ENCODE results near the gene LGI4.

GRCh38 chr19:35156673-35157014 lies 21.8 kb upstream of the LGI4 start:
- TF ChIP-seq, protein P1, sequence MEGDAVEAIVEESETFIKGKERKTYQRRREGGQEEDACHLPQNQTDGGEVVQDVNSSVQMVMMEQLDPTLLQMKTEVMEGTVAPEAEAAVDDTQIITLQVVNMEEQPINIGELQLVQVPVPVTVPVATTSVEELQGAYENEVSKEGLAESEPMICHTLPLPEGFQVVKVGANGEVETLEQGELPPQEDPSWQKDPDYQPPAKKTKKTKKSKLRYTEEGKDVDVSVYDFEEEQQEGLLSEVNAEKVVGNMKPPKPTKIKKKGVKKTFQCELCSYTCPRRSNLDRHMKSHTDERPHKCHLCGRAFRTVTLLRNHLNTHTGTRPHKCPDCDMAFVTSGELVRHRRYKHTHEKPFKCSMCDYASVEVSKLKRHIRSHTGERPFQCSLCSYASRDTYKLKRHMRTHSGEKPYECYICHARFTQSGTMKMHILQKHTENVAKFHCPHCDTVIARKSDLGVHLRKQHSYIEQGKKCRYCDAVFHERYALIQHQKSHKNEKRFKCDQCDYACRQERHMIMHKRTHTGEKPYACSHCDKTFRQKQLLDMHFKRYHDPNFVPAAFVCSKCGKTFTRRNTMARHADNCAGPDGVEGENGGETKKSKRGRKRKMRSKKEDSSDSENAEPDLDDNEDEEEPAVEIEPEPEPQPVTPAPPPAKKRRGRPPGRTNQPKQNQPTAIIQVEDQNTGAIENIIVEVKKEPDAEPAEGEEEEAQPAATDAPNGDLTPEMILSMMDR (IDR thresholded peaks at IDR 0.05 in 2 of 3, conservative IDR thresholded peaks at IDR 0.05 in 1 of 3; ENCODE audit: borderline replicate concordance in 1 of 3, insufficient read depth in 1 of 3, low read depth in 2 of 3, low read length in 2 of 3) = no peak
- TF ChIP-seq EGR1 (IDR thresholded peaks at IDR 0.05; ENCODE audit: low read depth) = no peak
- no peak for TF ChIP-seq ZBTB33 (IDR thresholded peaks at IDR 0.05; ENCODE audit: extremely low read depth, insufficient replicate concordance, low read length)
- TF ChIP-seq POLR2A (IDR thresholded peaks at IDR 0.05; ENCODE audit: borderline replicate concordance, extremely low read depth, insufficient read depth, insufficient read length) = no peak
- no peak for TF ChIP-seq REST (IDR thresholded peaks at IDR 0.05; ENCODE audit: low read depth)
